Stomach (tissue), 4 donors: ENCODE results near the gene ADARB2.

Experiments used
- CTCF ChIP-seq, 7 experiments: fragments of 450-650 bp in 4 of 7; fragments of 200-600 bp in 3 of 7; sonication (generic) in 3 of 7; IDR thresholded peaks; one replicate each; pipeline ENCODE4 v1.5.1; 2016 to 2019; ENCODE audit warnings: antibody characterized with exemption in 7 of 7, control low read depth in 2 of 7, mild to moderate bottlenecking in 1 of 7
- POLR2A ChIP-seq, 4 donors: fragments of 450-650 bp; IDR thresholded peaks; one replicate each; pipeline ENCODE4 v1.6.1; 2016; ENCODE audit warnings: antibody characterized with exemption in 4 of 4, control low read depth in 2 of 4, mild to moderate bottlenecking in 1 of 4, moderate library complexity in 1 of 4

- TF ChIP-seq POLR2A (IDR thresholded peaks at IDR 0.05) (no peak), CTCF (IDR thresholded peaks at IDR 0.05) (no peak)
These were observed 158.8 kb downstream of the ADARB2 start for GRCh38 chr10:1578392-1579140.
